ENCODE measurements around the gene SASH3.

The SASH3 gene

GRCh38 chrX:129802863-129803262 lies 23.1 kb downstream of the SASH3 start:
- DNase-seq (ENCODE audit: extremely low spot score, insufficient read length, low read depth) (no peak), FAIRE-seq (no peak)

- FAIRE-seq: no peak
- no peak for DNase-seq (ENCODE audit: extremely low spot score, insufficient read length, low read depth)
These were observed 25.1 kb downstream of the SASH3 start for GRCh38 chrX:129804806-129805205.

- FAIRE-seq (peak; percentile 61), DNase-seq (ENCODE audit: extremely low spot score, insufficient read length, low read depth) (no peak)
These were observed 28.5 kb downstream of the SASH3 start for GRCh38 chrX:129808158-129808828.

- FAIRE-seq: no peak
- DNase-seq (ENCODE audit: extremely low spot score, insufficient read length, low read depth): no peak
These were observed 29.4 kb downstream of the SASH3 start for GRCh38 chrX:129808829-129809796.

- DNase-seq (ENCODE audit: extremely low spot score, insufficient read length, low read depth): no peak
- FAIRE-seq: no peak
These were observed 34.1 kb downstream of the SASH3 start for GRCh38 chrX:129813662-129814368.

GRCh38 chrX:129818123-129818522 lies 38.4 kb downstream of the SASH3 start:
- FAIRE-seq (no peak), DNase-seq (ENCODE audit: extremely low spot score, insufficient read length, low read depth) (no peak)

GRCh38 chrX:129823115-129823514 lies 43.4 kb downstream of the SASH3 start:
- peak; percentile 18 for DNase-seq (ENCODE audit: extremely low spot score, insufficient read length, low read depth)
- peak; percentile 44 for FAIRE-seq

- DNase-seq (ENCODE audit: extremely low spot score, insufficient read length, low read depth): no peak
- no peak for FAIRE-seq
These were observed 43.8 kb downstream of the SASH3 start for GRCh38 chrX:129823522-129823921.

- DNase-seq (ENCODE audit: extremely low spot score, insufficient read length, low read depth): no peak
- FAIRE-seq: no peak
These were observed 44.9 kb downstream of the SASH3 start for GRCh38 chrX:129824620-129825019.

GRCh38 chrX:129825746-129826505 lies 46.2 kb downstream of the SASH3 start:
- peak; percentile 18 for FAIRE-seq
- no peak for DNase-seq (ENCODE audit: extremely low spot score, insufficient read length, low read depth)

GRCh38 chrX:129830494-129830893 lies 50.7 kb downstream of the SASH3 start:
- FAIRE-seq: no peak

GRCh38 chrX:129831091-129831885 lies 51.5 kb downstream of the SASH3 start:
- FAIRE-seq (no peak), DNase-seq (ENCODE audit: extremely low spot score, insufficient read length, low read depth) (no peak)

More at GRCh38 chrX:129830494-129830893, 50.7 kb downstream of the SASH3 start:
- no peak for DNase-seq (ENCODE audit: extremely low spot score, insufficient read length, low read depth)

- no peak for FAIRE-seq
- DNase-seq (ENCODE audit: extremely low spot score, insufficient read length, low read depth): no peak
These were observed 53.6 kb downstream of the SASH3 start for GRCh38 chrX:129833153-129833990.

GRCh38 chrX:129836827-129837226 lies 57.1 kb downstream of the SASH3 start:
- no peak for DNase-seq (ENCODE audit: extremely low spot score, insufficient read length, low read depth)
- no peak for FAIRE-seq

GRCh38 chrX:129840344-129840743 lies 60.6 kb downstream of the SASH3 start:
- DNase-seq (ENCODE audit: extremely low spot score, insufficient read length, low read depth) (no peak), FAIRE-seq (no peak)

- DNase-seq (ENCODE audit: extremely low spot score, insufficient read length, low read depth) (no peak), FAIRE-seq (no peak)
These were observed 62.9 kb downstream of the SASH3 start for GRCh38 chrX:129842510-129843208.

GRCh38 chrX:129843209-129843458 lies 63.4 kb downstream of the SASH3 start:
- FAIRE-seq (no peak), DNase-seq (ENCODE audit: extremely low spot score, insufficient read length, low read depth) (no peak)

All from GM18507 (cell line).